ENCODE data around the gene ZNF74. TPM values are rescaled to one million over a fixed set of nuclear protein-coding genes. Genes with fewer than 3 reads are reported as not detected.

The ZNF74 gene
- total and polyA plus RNA-seq, 10 donors = 3.4 to 11.7 (median 6.6) TPM

GRCh38 chr22:20422271-20423007, 28.5 kb downstream of the ZNF74 start:
- Histone ChIP-seq H3K27me3 (replicated peaks in 1 of 7) (peaks cover 0 to 49% (median 31%) of the 10 kb centered on the region in 7 donors), H3K4me3 (no peak overlapping the region), H3K27ac (no peak overlapping the region), H3K4me1 (peaks cover 14 to 50% (median 33%) of the 10 kb centered on the region in 6 donors), H3K9me3 (no peaks in the 10 kb centered on the region), H3K36me3 (peaks cover 0 to 22% (median 0%) of the 10 kb centered on the region in 6 donors)
- no peak for TF ChIP-seq CTCF (IDR thresholded peaks at IDR 0.05 in 8 of 11, conservative IDR thresholded peaks at IDR 0.05 in 3 of 11)
- TF ChIP-seq POLR2AphosphoS5 (IDR thresholded peaks at IDR 0.05) = no peak
- TF ChIP-seq POLR2A (IDR thresholded peaks at IDR 0.05) = no peak
- intact Hi-C loops (cut with DNase I; ENCODE audit: low total_unique reads) = no loop called here
- 54 to 59% (median 56%) methylated on average over 21 of the region's 21 CpGs for WGBS, 5 donors
- peak; percentile 56 for DNase-seq

DNA sequence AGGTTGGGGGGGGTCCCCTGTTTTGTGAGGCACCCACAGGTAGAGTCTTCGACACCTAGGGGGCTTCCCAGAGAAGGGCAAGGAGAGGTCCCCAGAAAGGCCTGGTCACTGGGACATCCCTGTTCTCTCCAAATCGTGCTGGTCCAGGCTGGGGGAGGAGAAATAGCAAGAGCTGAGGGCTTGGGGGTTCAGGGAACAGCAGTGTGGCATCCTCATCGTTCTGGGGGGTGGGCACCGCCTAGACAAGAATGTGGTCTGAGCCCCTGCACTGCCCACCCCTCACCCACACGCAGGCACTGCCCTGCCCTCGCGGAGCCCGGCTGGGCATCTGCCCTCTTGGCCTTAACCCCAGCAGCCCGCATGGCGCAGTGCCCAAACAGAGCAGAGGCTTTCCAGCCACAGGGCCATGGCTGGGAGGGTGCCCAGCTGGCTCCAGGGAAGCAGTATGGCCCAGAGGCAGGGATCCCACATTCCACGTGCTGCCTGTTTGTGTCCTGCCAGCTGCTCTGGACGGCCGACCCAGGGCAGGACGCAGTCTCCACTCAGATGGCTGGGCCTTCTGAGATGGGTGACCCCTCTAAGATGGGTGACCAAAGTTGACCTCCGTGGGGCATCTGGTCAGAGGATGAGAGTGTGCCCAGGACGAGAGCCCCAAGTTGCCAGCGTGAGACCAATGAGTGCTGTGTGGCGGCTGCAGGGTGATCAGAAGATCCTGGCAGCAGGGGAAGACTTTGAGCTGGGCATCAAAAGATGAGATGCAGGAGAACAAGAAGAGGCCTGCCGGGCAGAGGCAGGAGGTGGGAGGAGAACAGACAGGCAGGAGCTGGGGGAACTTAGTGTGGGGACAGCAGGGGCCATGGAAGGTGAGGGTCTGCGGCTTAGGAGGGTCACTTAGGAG, 29.3 kb downstream of the ZNF74 start:
- peak; percentile 70 for DNase-seq
- Histone ChIP-seq H3K4me1 (peaks cover 13 to 43% (median 29%) of the 10 kb centered on the region in 6 donors), H3K27ac (peak overlapping the region in 5 of 8 donors; percentile 18 to 41 (median 39)), H3K36me3 (peaks cover 0 to 27% (median 0%) of the 10 kb centered on the region in 6 donors), H3K27me3 (replicated peaks in 1 of 7) (peaks cover 0 to 58% (median 34%) of the 10 kb centered on the region in 7 donors), H3K9me3 (no peaks in the 10 kb centered on the region), H3K4me3 (no peak overlapping the region)
- no peak for TF ChIP-seq POLR2A (IDR thresholded peaks at IDR 0.05)
- TF ChIP-seq CTCF (IDR thresholded peaks at IDR 0.05 in 8 of 11, conservative IDR thresholded peaks at IDR 0.05 in 3 of 11) = no peak
- peak in 1 of 3 donors; percentile 52 for TF ChIP-seq POLR2AphosphoS5 (IDR thresholded peaks at IDR 0.05)
- 57 to 79% (median 68%) methylated on average over 19 to 20 of the region's 20 CpGs for WGBS, 5 donors
- intact Hi-C loops (cut with DNase I; ENCODE audit: low total_unique reads) = no loop called here

DNA sequence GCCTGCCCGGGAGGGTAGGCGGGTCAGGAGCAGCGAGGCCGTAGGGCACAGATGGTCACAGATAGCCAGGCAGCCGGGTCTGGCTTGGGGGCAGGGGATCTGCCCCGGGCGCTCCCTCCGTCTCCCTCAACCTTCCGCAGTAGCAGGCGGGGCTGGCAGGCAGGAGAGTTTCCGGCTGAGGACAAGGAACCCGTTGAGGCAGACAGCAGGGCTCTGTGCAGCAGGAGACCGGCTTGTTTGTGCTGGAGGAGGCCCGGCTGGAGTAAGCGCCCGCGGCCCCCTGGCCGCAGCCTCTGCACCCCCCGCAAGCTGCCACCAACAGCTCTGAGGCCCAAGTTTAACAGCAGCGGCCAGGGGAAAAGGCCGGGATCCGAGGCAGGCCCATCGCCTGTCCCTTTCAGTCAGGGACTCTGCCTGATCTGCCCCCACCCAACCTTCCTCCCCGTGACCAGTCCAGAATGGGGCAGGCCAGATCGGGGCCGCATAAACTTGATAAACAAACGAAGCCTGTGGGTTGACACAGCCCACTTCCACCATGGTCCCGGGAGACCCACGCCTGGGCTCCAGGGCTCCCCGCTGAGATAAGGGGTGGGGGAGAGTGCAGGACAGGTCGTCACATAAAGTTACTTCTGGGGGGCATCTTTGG, 30.1 kb downstream of the ZNF74 start:
- Histone ChIP-seq H3K4me1 (peaks cover 11 to 46% (median 28%) of the 10 kb centered on the region in 6 donors), H3K27me3 (replicated peaks in 1 of 7) (peaks cover 0 to 65% (median 37%) of the 10 kb centered on the region in 7 donors), H3K4me3 (no peak overlapping the region), H3K27ac (peak overlapping the region in 5 of 8 donors; percentile 18 to 41 (median 39)), H3K36me3 (peaks cover 0 to 35% (median 0%) of the 10 kb centered on the region in 6 donors), H3K9me3 (no peaks in the 10 kb centered on the region)
- no peak for TF ChIP-seq POLR2A (IDR thresholded peaks at IDR 0.05)
- TF ChIP-seq CTCF (IDR thresholded peaks at IDR 0.05 in 8 of 11, conservative IDR thresholded peaks at IDR 0.05 in 3 of 11) = no peak
- no peak for TF ChIP-seq POLR2AphosphoS5 (IDR thresholded peaks at IDR 0.05)
- intact Hi-C loops (cut with DNase I; ENCODE audit: low total_unique reads) = no loop called here
- peak; percentile 63 for DNase-seq
- WGBS, 5 donors = 56 to 79% (median 62%) methylated on average over 17 to 31 of the region's 31 CpGs

All from spleen (tissue), 11 donors.